PC-9 (cell line): ENCODE data around the gene SNX33.
"Not testable (repeated sequence)": the region's sequence is repeated elsewhere in the genome, so short reads cannot be mapped to it uniquely, and the experiment has no call there.

Source experiments
- EZH2 ChIP-seq: fragments of 200-600 bp; sonication (generic); IDR thresholded peaks from 2 replicates; pipeline ENCODE4 v1.8.0; 2017; ENCODE audit warnings: antibody characterized with exemption, low read depth
- TF ChIP-seq, protein P1 (sequence below): fragments of 200-600 bp; sonication (generic); conservative IDR thresholded peaks from 2 replicates; pipeline ENCODE4 v1.6.1; 2017; ENCODE audit warnings: mixed run types, antibody characterized with exemption, mild to moderate bottlenecking, moderate library complexity

DNA sequence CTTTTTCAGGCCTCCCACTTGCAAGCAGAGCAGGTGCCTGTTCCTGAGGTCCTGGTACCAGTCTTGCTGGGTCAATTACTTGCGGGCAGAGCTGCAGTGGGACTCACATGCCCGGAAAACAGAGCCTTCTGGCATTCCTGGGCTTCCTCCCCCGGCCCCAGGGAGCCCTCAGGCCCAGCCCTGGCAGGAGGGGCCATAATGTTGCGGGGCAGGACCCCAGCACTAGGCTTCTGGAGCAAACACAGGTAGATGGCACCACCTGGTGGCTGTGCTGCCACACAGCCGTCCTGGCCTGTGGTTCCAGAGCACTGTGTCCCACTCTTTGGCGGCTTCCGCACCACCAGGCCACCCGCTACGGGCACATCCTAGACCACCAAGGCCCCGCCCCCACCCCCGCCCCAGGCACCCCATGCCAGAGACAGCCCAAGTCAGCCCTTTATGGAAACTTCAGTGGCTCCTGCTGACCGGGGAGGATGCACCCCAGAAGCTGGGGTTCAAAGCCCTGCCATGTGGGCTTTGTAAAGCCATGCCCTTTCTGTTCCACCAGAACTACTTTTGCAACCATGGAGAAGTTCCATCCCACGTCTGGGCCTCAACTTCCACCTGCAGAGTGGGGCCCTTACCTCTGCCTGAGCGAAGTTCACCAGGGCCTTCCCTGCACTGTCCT lies 36.1 kb downstream of the SNX33 start:
- TF ChIP-seq, protein P1, sequence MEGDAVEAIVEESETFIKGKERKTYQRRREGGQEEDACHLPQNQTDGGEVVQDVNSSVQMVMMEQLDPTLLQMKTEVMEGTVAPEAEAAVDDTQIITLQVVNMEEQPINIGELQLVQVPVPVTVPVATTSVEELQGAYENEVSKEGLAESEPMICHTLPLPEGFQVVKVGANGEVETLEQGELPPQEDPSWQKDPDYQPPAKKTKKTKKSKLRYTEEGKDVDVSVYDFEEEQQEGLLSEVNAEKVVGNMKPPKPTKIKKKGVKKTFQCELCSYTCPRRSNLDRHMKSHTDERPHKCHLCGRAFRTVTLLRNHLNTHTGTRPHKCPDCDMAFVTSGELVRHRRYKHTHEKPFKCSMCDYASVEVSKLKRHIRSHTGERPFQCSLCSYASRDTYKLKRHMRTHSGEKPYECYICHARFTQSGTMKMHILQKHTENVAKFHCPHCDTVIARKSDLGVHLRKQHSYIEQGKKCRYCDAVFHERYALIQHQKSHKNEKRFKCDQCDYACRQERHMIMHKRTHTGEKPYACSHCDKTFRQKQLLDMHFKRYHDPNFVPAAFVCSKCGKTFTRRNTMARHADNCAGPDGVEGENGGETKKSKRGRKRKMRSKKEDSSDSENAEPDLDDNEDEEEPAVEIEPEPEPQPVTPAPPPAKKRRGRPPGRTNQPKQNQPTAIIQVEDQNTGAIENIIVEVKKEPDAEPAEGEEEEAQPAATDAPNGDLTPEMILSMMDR = peak; percentile 89
- TF ChIP-seq EZH2 = not testable (repeated sequence)
